ENCODE data around the gene ARHGAP9.
"Not testable (repeated sequence)": the region's sequence is repeated elsewhere in the genome, so short reads cannot be mapped to it uniquely, and the experiment has no call there.

ARHGAP9 gene

GRCh38 chr12:57522887-57523705, 43.4 kb upstream of the ARHGAP9 start:
- H3K36me3 ChIP-seq (ENCODE audit: control insufficient read depth in 2 of 2, insufficient read depth in 2 of 2, low read length in 2 of 2), result peaks cover 19 to 29% of the 10 kb centered on the region in 2 donors
- no peaks in the 10 kb centered on the region for H3K27me3 ChIP-seq (ENCODE audit: control insufficient read depth in 2 of 2, insufficient read depth in 2 of 2, low read length in 2 of 2)
- H3K9me3 ChIP-seq (ENCODE audit: control insufficient read depth in 2 of 2, low read length in 2 of 2), result no peaks in the 10 kb centered on the region
- peak overlapping the region; percentile 94 to 96 for H3K27ac ChIP-seq (ENCODE audit: low read depth in 2 of 2, low read length in 2 of 2)
- H3K4me3 ChIP-seq (ENCODE audit: low read length in 2 of 2), result peak overlapping the region; percentile 79 to 92
- H3K4me1 ChIP-seq (ENCODE audit: control insufficient read depth in 2 of 2, insufficient read depth in 2 of 2, low read length in 2 of 2), result peaks cover 48 to 51% of the 10 kb centered on the region in 2 donors
- H3K9ac ChIP-seq (ENCODE audit: low read depth in 1 of 2, low read length in 2 of 2), result peak overlapping the region; percentile 81

- no peaks in the 10 kb centered on the region for H3K9me3 ChIP-seq (ENCODE audit: control insufficient read depth in 2 of 2, low read length in 2 of 2)
- no peaks in the 10 kb centered on the region for H3K27me3 ChIP-seq (ENCODE audit: control insufficient read depth in 2 of 2, insufficient read depth in 2 of 2, low read length in 2 of 2)
- H3K4me1 ChIP-seq (ENCODE audit: control insufficient read depth in 2 of 2, insufficient read depth in 2 of 2, low read length in 2 of 2), result peaks cover 50 to 53% of the 10 kb centered on the region in 2 donors
- peak within 1 kb of the TSS; percentile 81 for H3K9ac ChIP-seq (ENCODE audit: low read depth in 1 of 2, low read length in 2 of 2)
- H3K27ac ChIP-seq (ENCODE audit: low read depth in 2 of 2, low read length in 2 of 2), result peak within 1 kb of the TSS; percentile 94 to 96
- H3K36me3 ChIP-seq (ENCODE audit: control insufficient read depth in 2 of 2, insufficient read depth in 2 of 2, low read length in 2 of 2), result peaks cover 15 to 31% of the 10 kb centered on the region in 2 donors
- peak within 1 kb of the TSS; percentile 79 to 92 for H3K4me3 ChIP-seq (ENCODE audit: low read length in 2 of 2)
Measured at GRCh38 chr12:57522011-57522886, 42.6 kb upstream of the ARHGAP9 start, which contains the start of gene MBD6. MBD6 (plus strand) TSS chr12:57522824; CDS start chr12:57524304, 1,480 bp downstream.

DNA sequence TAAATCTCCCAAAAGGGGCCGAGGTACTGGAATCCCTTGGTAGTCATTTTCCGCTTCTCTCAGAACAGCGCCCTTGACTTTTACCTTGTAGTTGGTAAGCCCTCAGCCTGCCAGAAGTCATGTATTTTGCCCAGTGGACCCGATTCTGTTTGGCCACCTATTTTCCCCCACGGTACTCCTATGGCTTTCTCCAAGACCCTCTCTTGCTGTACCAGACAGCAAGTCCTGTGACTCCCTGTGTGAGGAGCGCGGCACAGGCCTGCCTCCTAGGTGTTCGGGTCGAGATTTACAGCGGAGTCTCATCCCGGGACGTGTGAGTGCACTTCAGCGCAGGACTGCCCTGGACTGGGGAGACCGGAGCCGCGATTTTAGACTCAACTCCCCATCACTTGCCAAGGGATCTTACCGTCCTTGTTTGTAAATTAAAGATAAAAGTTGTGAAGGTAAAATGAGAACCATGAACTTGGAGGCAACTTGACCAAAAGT, 41.9 kb upstream of the ARHGAP9 start:
- Histone ChIP-seq H3K27ac (ENCODE audit: low read depth in 2 of 2, low read length in 2 of 2) (peak overlapping the region; percentile 94 to 96), H3K27me3 (ENCODE audit: control insufficient read depth in 2 of 2, insufficient read depth in 2 of 2, low read length in 2 of 2) (no peaks in the 10 kb centered on the region), H3K9ac (ENCODE audit: low read depth in 1 of 2, low read length in 2 of 2) (peak overlapping the region; percentile 76 to 79), H3K36me3 (ENCODE audit: control insufficient read depth in 2 of 2, insufficient read depth in 2 of 2, low read length in 2 of 2) (peaks cover 19 to 31% of the 10 kb centered on the region in 2 donors), H3K4me3 (ENCODE audit: low read length in 2 of 2) (peak overlapping the region in 1 of 2 donors; percentile 80), H3K4me1 (ENCODE audit: control insufficient read depth in 2 of 2, insufficient read depth in 2 of 2, low read length in 2 of 2) (peaks cover 52 to 53% of the 10 kb centered on the region in 2 donors), H3K9me3 (ENCODE audit: control insufficient read depth in 2 of 2, low read length in 2 of 2) (no peaks in the 10 kb centered on the region)

- H3K4me3 ChIP-seq (ENCODE audit: low read length in 2 of 2), result peak within 1 kb of the TSS; percentile 95 to 99
- peak within 1 kb of the TSS; percentile 94 to 96 for H3K27ac ChIP-seq (ENCODE audit: low read depth in 2 of 2, low read length in 2 of 2)
- peaks cover 50 to 52% of the 10 kb centered on the region in 2 donors for H3K4me1 ChIP-seq (ENCODE audit: control insufficient read depth in 2 of 2, insufficient read depth in 2 of 2, low read length in 2 of 2)
- H3K36me3 ChIP-seq (ENCODE audit: control insufficient read depth in 2 of 2, insufficient read depth in 2 of 2, low read length in 2 of 2), result peaks cover 33 to 39% of the 10 kb centered on the region in 2 donors
- no peaks in the 10 kb centered on the region for H3K27me3 ChIP-seq (ENCODE audit: control insufficient read depth in 2 of 2, insufficient read depth in 2 of 2, low read length in 2 of 2)
- no peaks in the 10 kb centered on the region for H3K9me3 ChIP-seq (ENCODE audit: control insufficient read depth in 2 of 2, low read length in 2 of 2)
- H3K9ac ChIP-seq (ENCODE audit: low read depth in 1 of 2, low read length in 2 of 2), result peak within 1 kb of the TSS; percentile 98
Measured at GRCh38 chr12:57520053-57520818, 40.6 kb upstream of the ARHGAP9 start, which contains the start of gene DDIT3. DDIT3 (minus strand) TSS chr12:57520514; CDS start chr12:57517406, 3,108 bp downstream.

GRCh38 chr12:57519796-57520052, 40.1 kb upstream of the ARHGAP9 start:
- Histone ChIP-seq H3K36me3 (ENCODE audit: control insufficient read depth in 2 of 2, insufficient read depth in 2 of 2, low read length in 2 of 2) (peaks cover 34 to 40% of the 10 kb centered on the region in 2 donors), H3K9ac (ENCODE audit: low read depth in 1 of 2, low read length in 2 of 2) (peak overlapping the region; percentile 98), H3K27me3 (ENCODE audit: control insufficient read depth in 2 of 2, insufficient read depth in 2 of 2, low read length in 2 of 2) (no peaks in the 10 kb centered on the region), H3K27ac (ENCODE audit: low read depth in 2 of 2, low read length in 2 of 2) (peak overlapping the region; percentile 94 to 96), H3K4me1 (ENCODE audit: control insufficient read depth in 2 of 2, insufficient read depth in 2 of 2, low read length in 2 of 2) (peaks cover 47 to 48% of the 10 kb centered on the region in 2 donors), H3K9me3 (ENCODE audit: control insufficient read depth in 2 of 2, low read length in 2 of 2) (no peaks in the 10 kb centered on the region), H3K4me3 (ENCODE audit: low read length in 2 of 2) (peak overlapping the region; percentile 95 to 99)

DNA sequence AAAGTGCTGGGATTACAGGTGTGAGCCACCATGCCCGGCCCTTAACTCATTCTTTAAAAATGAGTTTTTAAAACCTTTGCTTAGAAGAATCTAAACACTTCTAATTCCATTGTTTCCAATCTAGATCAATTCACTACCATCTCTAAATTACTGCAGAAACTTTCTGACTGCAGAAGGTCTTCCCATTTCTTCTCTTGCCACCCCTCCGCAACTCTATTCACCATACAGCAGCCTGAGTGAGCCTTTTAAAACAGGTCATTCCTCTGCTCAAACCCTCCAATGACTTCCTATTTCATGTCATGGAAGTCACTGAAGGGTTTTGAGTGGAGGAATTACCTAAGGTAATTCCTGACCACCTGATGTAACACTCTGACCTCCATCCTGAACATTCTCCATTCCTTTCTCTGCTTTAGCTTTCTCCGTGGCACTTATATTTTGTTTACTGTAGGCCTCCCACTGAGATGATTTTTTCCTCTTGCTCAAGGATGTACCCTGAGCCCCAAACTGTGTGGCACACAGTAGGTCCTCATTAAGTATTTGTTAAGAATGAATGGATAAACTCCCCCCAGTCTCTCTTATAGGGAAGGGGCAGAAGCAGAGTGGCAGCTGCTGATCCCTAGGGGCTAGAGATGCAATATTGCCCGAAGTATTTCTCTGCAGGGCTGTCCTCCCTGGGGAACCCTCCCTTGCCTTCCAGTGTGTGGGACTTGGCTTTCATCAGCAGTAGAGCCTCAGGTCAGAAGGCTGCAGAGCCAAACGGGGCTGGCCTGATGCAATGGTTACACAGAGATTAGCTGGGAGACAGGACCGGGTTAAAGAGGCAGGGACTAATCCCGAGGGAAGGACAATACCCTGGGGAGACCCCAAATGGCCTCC, 39.5 kb upstream of the ARHGAP9 start:
- Histone ChIP-seq H3K9ac (ENCODE audit: low read depth in 1 of 2, low read length in 2 of 2) (peak overlapping the region; percentile 98), H3K4me3 (ENCODE audit: low read length in 2 of 2) (peak overlapping the region; percentile 95 to 99), H3K4me1 (ENCODE audit: control insufficient read depth in 2 of 2, insufficient read depth in 2 of 2, low read length in 2 of 2) (peaks cover 42% of the 10 kb centered on the region in 2 donors), H3K27me3 (ENCODE audit: control insufficient read depth in 2 of 2, insufficient read depth in 2 of 2, low read length in 2 of 2) (no peaks in the 10 kb centered on the region), H3K27ac (ENCODE audit: low read depth in 2 of 2, low read length in 2 of 2) (peak overlapping the region; percentile 94 to 96), H3K36me3 (ENCODE audit: control insufficient read depth in 2 of 2, insufficient read depth in 2 of 2, low read length in 2 of 2) (peaks cover 34 to 40% of the 10 kb centered on the region in 2 donors), H3K9me3 (ENCODE audit: control insufficient read depth in 2 of 2, low read length in 2 of 2) (no peaks in the 10 kb centered on the region)

GRCh38 chr12:57518176-57518919, 38.7 kb upstream of the ARHGAP9 start:
- H3K4me3 ChIP-seq (ENCODE audit: low read length in 2 of 2), result peak overlapping the region in 1 of 2 donors; percentile 99
- peak overlapping the region in 1 of 2 donors; percentile 35 for H3K9ac ChIP-seq (ENCODE audit: low read depth in 1 of 2, low read length in 2 of 2)
- no peaks in the 10 kb centered on the region for H3K9me3 ChIP-seq (ENCODE audit: control insufficient read depth in 2 of 2, low read length in 2 of 2)
- peaks cover 34 to 43% of the 10 kb centered on the region in 2 donors for H3K36me3 ChIP-seq (ENCODE audit: control insufficient read depth in 2 of 2, insufficient read depth in 2 of 2, low read length in 2 of 2)
- H3K27me3 ChIP-seq (ENCODE audit: control insufficient read depth in 2 of 2, insufficient read depth in 2 of 2, low read length in 2 of 2), result no peaks in the 10 kb centered on the region
- H3K4me1 ChIP-seq (ENCODE audit: control insufficient read depth in 2 of 2, insufficient read depth in 2 of 2, low read length in 2 of 2), result peaks cover 34% of the 10 kb centered on the region in 2 donors
- peak overlapping the region in 1 of 2 donors; percentile 27 for H3K27ac ChIP-seq (ENCODE audit: low read depth in 2 of 2, low read length in 2 of 2)

DNA sequence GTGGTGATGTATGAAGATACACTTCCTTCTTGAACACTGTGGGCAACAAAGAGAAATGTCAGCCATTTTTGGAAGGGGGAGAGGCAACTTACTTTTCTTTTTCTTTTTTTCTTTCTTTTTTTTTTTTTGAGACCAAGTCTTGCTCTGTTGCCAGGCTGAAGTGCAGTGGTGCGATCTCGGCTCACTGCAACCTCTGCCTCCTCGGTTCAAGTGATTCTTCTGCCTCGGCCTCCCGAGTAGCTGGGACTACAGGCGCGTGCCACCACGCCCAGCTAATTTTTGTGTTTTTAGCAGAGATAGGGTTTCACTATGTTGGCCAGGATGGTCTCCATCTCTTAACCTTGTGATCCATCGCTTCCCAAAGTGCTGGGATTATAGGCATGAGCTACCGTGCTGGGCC, 38.1 kb upstream of the ARHGAP9 start:
- Histone ChIP-seq H3K9ac (ENCODE audit: low read depth in 1 of 2, low read length in 2 of 2) (peak overlapping the region in 1 of 2 donors; percentile 35), H3K4me3 (ENCODE audit: low read length in 2 of 2) (peak overlapping the region in 1 of 2 donors; percentile 99), H3K4me1 (ENCODE audit: control insufficient read depth in 2 of 2, insufficient read depth in 2 of 2, low read length in 2 of 2) (peaks cover 32 to 33% of the 10 kb centered on the region in 2 donors), H3K36me3 (ENCODE audit: control insufficient read depth in 2 of 2, insufficient read depth in 2 of 2, low read length in 2 of 2) (peaks cover 41 to 50% of the 10 kb centered on the region in 2 donors)
- H3K9me3 ChIP-seq (ENCODE audit: control insufficient read depth in 2 of 2, low read length in 2 of 2); H3K27ac ChIP-seq (ENCODE audit: low read depth in 2 of 2, low read length in 2 of 2); H3K27me3 ChIP-seq (ENCODE audit: control insufficient read depth in 2 of 2, insufficient read depth in 2 of 2, low read length in 2 of 2): not testable (repeated sequence)
